ENCODE data around the gene LPAR5. TPM values are rescaled to one million over a fixed set of nuclear protein-coding genes. Genes with fewer than 3 reads are reported as not detected.

Gene LPAR5
- total RNA-seq, 1 experiment from 2014 or later = 14.8 TPM

- no peak overlapping the region for H3K4me3 ChIP-seq
- POLR2A ChIA-PET (ENCODE audit: unreplicated experiment) = interaction anchor here (0.6 kb wide), 1 partner anchor 20 kb away, joined by 3 read pairs; no protein-coding TSS in a partner anchor
- no peaks in the 10 kb centered on the region for H3K4me1 ChIP-seq (replicated peaks; ENCODE audit: insufficient read depth)
- H3K9me2 ChIP-seq (ENCODE audit: insufficient read depth) = no peaks in the 10 kb centered on the region
- no peak overlapping the region for H2AFZ ChIP-seq
- no peak overlapping the region for H3K4me2 ChIP-seq
- no peaks in the 10 kb centered on the region for H3K27me3 ChIP-seq (ENCODE audit: insufficient read depth, low read depth)
- H3K79me2 ChIP-seq (ENCODE audit: low read depth) = no peaks in the 10 kb centered on the region
- no peaks in the 10 kb centered on the region for H3K9me3 ChIP-seq (ENCODE audit: insufficient read depth, low read depth)
- intact Hi-C loops (cut with micrococcal nuclease; ENCODE audit: unreplicated experiment) = no loop called here
- CTCF ChIA-PET = no interaction called here
- no TSS peak for BruUV-seq (replicated peaks)
- TF ChIP-seq, protein P1, sequence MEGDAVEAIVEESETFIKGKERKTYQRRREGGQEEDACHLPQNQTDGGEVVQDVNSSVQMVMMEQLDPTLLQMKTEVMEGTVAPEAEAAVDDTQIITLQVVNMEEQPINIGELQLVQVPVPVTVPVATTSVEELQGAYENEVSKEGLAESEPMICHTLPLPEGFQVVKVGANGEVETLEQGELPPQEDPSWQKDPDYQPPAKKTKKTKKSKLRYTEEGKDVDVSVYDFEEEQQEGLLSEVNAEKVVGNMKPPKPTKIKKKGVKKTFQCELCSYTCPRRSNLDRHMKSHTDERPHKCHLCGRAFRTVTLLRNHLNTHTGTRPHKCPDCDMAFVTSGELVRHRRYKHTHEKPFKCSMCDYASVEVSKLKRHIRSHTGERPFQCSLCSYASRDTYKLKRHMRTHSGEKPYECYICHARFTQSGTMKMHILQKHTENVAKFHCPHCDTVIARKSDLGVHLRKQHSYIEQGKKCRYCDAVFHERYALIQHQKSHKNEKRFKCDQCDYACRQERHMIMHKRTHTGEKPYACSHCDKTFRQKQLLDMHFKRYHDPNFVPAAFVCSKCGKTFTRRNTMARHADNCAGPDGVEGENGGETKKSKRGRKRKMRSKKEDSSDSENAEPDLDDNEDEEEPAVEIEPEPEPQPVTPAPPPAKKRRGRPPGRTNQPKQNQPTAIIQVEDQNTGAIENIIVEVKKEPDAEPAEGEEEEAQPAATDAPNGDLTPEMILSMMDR (conservative IDR thresholded peaks at IDR 0.05) = no peak
- no peak for TF ChIP-seq EZH2 (IDR thresholded peaks at IDR 0.05; ENCODE audit: low read depth)
- DNase-seq = no peak
- H3F3A ChIP-seq (ENCODE audit: insufficient read depth, low read depth) = 0 out of 2 replicates have a peak, but pooled peaks cover 6% of the 10 kb centered on the region
- H4K20me1 ChIP-seq (ENCODE audit: insufficient read depth) = no peaks in the 10 kb centered on the region; the same call in 1 of the 2 replicates
- H3K27ac ChIP-seq = no peak overlapping the region
- H3K36me3 ChIP-seq (ENCODE audit: low read depth) = peaks cover 35% of the 10 kb centered on the region
Observed at GRCh38 chr12:6653987-6654386, 18.2 kb upstream of the LPAR5 start.

DNA sequence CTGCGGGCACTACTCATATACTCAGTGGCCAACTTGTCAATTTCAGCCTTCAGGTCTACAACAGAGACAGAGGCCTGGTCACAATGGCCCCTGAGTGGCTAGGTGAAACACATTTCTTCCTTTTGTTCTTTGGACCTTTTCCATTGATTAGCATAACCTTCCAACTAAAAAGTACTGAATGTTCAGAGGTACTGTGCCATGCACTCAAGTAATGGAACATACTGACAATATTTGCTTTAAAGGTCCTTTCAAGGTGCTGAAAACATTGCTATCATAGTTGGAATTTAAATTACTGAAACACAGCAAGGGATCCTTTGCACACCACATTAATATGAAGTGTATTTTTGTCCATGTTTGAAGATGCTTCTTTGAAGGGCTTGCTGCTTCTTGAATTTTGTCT, 17.6 kb upstream of the LPAR5 start:
- DNase-seq = no peak
- ChIA-PET CTCF (interaction anchor here (0.6 kb wide), 1 partner anchor 21 kb away, joined by 8 read pairs; no protein-coding TSS in a partner anchor), POLR2A (ENCODE audit: unreplicated experiment) (interaction anchor here (0.6 kb wide), 2 partner anchors 12 to 21 kb away, joined by 3 to 8 read pairs; no protein-coding TSS in a partner anchor)
- no peaks in the 10 kb centered on the region; the same call in 1 of the 2 replicates for H4K20me1 ChIP-seq (ENCODE audit: insufficient read depth)
- H2AFZ ChIP-seq = no peak overlapping the region
- TF ChIP-seq EZH2 (IDR thresholded peaks at IDR 0.05; ENCODE audit: low read depth) = no peak
- TF ChIP-seq, protein P1 (conservative IDR thresholded peaks at IDR 0.05) = no peak
- H3K4me2 ChIP-seq = no peak overlapping the region
- intact Hi-C loops (cut with micrococcal nuclease; ENCODE audit: unreplicated experiment) = no loop called here
- no peaks in the 10 kb centered on the region for H3K27me3 ChIP-seq (ENCODE audit: insufficient read depth, low read depth)
- no peaks in the 10 kb centered on the region for H3K79me2 ChIP-seq (ENCODE audit: low read depth)
- peaks cover 35% of the 10 kb centered on the region for H3K36me3 ChIP-seq (ENCODE audit: low read depth)
- no peaks in the 10 kb centered on the region for H3K4me1 ChIP-seq (replicated peaks; ENCODE audit: insufficient read depth)
- no peaks in the 10 kb centered on the region for H3K9me3 ChIP-seq (ENCODE audit: insufficient read depth, low read depth)
- H3K4me3 ChIP-seq = no peak overlapping the region
- H3F3A ChIP-seq (ENCODE audit: insufficient read depth, low read depth) = peaks cover 12% of the 10 kb centered on the region; the same call in 1 of the 2 replicates
- H3K9me2 ChIP-seq (ENCODE audit: insufficient read depth) = no peaks in the 10 kb centered on the region
- no peak overlapping the region for H3K27ac ChIP-seq
- no TSS peak for BruUV-seq (replicated peaks)

DNA sequence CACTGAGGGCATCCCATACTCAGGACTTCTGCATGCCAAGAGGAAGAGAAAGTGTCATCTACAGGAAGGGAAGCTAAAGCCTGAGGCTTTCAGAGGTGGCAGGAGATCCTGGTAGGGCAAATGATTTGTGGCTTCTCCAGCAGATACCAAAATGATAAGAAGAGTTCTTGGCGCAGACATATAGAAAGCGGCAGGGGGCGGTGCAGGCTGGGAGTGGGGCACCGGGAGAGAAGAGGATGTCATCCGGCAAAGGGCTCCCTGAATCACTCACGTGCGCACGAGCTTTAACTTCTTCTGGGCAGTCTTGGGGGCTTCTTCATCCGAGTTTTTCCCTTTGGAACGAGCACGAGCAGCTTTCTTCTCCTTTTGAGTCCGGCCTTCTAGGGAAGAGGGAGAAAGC, 16.6 kb upstream of the LPAR5 start:
- CTCF ChIA-PET = interaction anchor here (0.6 kb wide), 1 partner anchor 20 kb away, joined by 8 read pairs; no protein-coding TSS in a partner anchor
- no peaks in the 10 kb centered on the region; the same call in 1 of the 2 replicates for H4K20me1 ChIP-seq (ENCODE audit: insufficient read depth)
- BruUV-seq (replicated peaks) = no TSS peak

More for the DNA sequence above, 16.6 kb upstream of the LPAR5 start:
- Histone ChIP-seq H3K79me2 (ENCODE audit: low read depth) (no peaks in the 10 kb centered on the region), H3F3A (ENCODE audit: insufficient read depth, low read depth) (peaks cover 12% of the 10 kb centered on the region; the same call in 1 of the 2 replicates), H3K9me2 (ENCODE audit: insufficient read depth) (no peaks in the 10 kb centered on the region), H3K4me1 (replicated peaks; ENCODE audit: insufficient read depth) (no peaks in the 10 kb centered on the region), H3K27ac (no peak overlapping the region), H3K27me3 (ENCODE audit: insufficient read depth, low read depth) (no peaks in the 10 kb centered on the region), H3K4me3 (no peak overlapping the region), H3K36me3 (ENCODE audit: low read depth) (peaks cover 35% of the 10 kb centered on the region), H3K9me3 (ENCODE audit: insufficient read depth, low read depth) (no peaks in the 10 kb centered on the region), H2AFZ (no peak overlapping the region), H3K4me2 (no peak overlapping the region)
- POLR2A ChIA-PET (ENCODE audit: unreplicated experiment) = interaction anchor here (0.6 kb wide), 1 partner anchor 11 kb away, joined by 8 read pairs; no protein-coding TSS in a partner anchor
- intact Hi-C loops (cut with micrococcal nuclease; ENCODE audit: unreplicated experiment) = no loop called here
- TF ChIP-seq EZH2 (IDR thresholded peaks at IDR 0.05; ENCODE audit: low read depth) = no peak
- TF ChIP-seq, protein P1 (conservative IDR thresholded peaks at IDR 0.05) = no peak
- no peak for DNase-seq

Data from PC-9 (cell line).